Liver (tissue), 9 donors: ENCODE results near the gene ACE2. TPM values are rescaled to one million over a fixed set of nuclear protein-coding genes. Genes with fewer than 3 reads are reported as not detected.

ENCODE experiments used
- DNase-seq: peaks from one replicate; pipeline ENCODE4 v3.0.0-alpha.2; 2017; ENCODE audit warnings: low spot score
- H3K27ac ChIP-seq, 2 donors: one replicate each; pipeline ENCODE4 v1.7.0; 2013; ENCODE audit warnings: inconsistent platforms in 2 of 2, low read length in 2 of 2, control low read depth in 1 of 2, low read depth in 1 of 2, mild to moderate bottlenecking in 1 of 2
- H3K27me3 ChIP-seq, 4 donors: one replicate each; pipeline versions ENCODE4 v1.6.1 to v1.7.0; 2013; ENCODE audit warnings: low read length in 3 of 4, inconsistent platforms in 1 of 4, mild to moderate bottlenecking in 1 of 4, moderate library complexity in 1 of 4; ENCODE audit not compliant: control insufficient read depth in 4 of 4, insufficient read depth in 4 of 4
- H3K36me3 ChIP-seq, 4 donors: one replicate each; pipeline versions ENCODE4 v1.6.1 to v1.7.0; 2013; ENCODE audit warnings: low read length in 3 of 4, mild to moderate bottlenecking in 3 of 4, low read depth in 1 of 4, moderate library complexity in 1 of 4; ENCODE audit not compliant: control insufficient read depth in 4 of 4, insufficient read depth in 3 of 4
- H3K4me1 ChIP-seq, 4 donors: one replicate each; pipeline versions ENCODE4 v1.6.1 to v1.7.0; 2013; ENCODE audit warnings: low read length in 3 of 4, mild to moderate bottlenecking in 3 of 4, moderate library complexity in 1 of 4; ENCODE audit not compliant: control insufficient read depth in 4 of 4, insufficient read depth in 4 of 4
- H3K4me3 ChIP-seq, 3 donors: one replicate each; pipeline versions ENCODE4 v1.6.1 to v1.7.0; 2013; ENCODE audit warnings: low read length in 3 of 3, control low read depth in 1 of 3, low read depth in 1 of 3, mild to moderate bottlenecking in 1 of 3
- H3K9ac ChIP-seq, 2 donors: one replicate each; pipeline ENCODE4 v1.7.0; 2013; ENCODE audit warnings: low read length in 2 of 2, mild to moderate bottlenecking in 2 of 2, moderate library complexity in 2 of 2, control low read depth in 1 of 2, low read depth in 1 of 2
- H3K9me3 ChIP-seq, 4 donors: one replicate each; pipeline versions ENCODE4 v1.6.1 to v1.7.0; 2013; ENCODE audit warnings: low read length in 3 of 4; ENCODE audit not compliant: control insufficient read depth in 4 of 4
- CTCF ChIP-seq: fragments of 150-350 bp; IDR thresholded peaks from 2 replicates; pipeline ENCODE4 v1.5.1; 2017; ENCODE audit warnings: improper control_type of control experiment, low read depth, low read length; ENCODE audit not compliant: missing input control
- EGR1 ChIP-seq, 2 donors: IDR thresholded peaks; 2 replicates each; pipeline ENCODE4 v1.6.1; 2016 to 2018; ENCODE audit warnings: antibody characterized with exemption in 2 of 2, low read depth in 2 of 2
- FOXA1 ChIP-seq: IDR thresholded peaks from 2 replicates; pipeline ENCODE4 v1.6.1; 2016; ENCODE audit warnings: antibody characterized with exemption
- FOXA2 ChIP-seq: IDR thresholded peaks from 2 replicates; pipeline ENCODE4 v1.6.1; 2016; ENCODE audit warnings: antibody characterized with exemption
- GABPA ChIP-seq, 2 donors: IDR thresholded peaks in 1 of 2; conservative IDR thresholded peaks in 1 of 2; 2 replicates each; pipeline ENCODE4 v1.6.1; 2016; ENCODE audit warnings: antibody characterized with exemption in 2 of 2, mild to moderate bottlenecking in 1 of 2, moderate library complexity in 1 of 2
- HNF4A ChIP-seq, 2 donors: conservative IDR thresholded peaks; 2 replicates each; pipeline ENCODE4 v1.6.1; 2016; ENCODE audit warnings: antibody characterized with exemption in 2 of 2, mild to moderate bottlenecking in 2 of 2
- HNF4G ChIP-seq: IDR thresholded peaks from 2 replicates; pipeline ENCODE4 v1.6.1; 2016; ENCODE audit warnings: antibody characterized with exemption
- JUND ChIP-seq, 2 donors: IDR thresholded peaks; 2 replicates each; pipeline ENCODE4 v1.6.1; 2016; ENCODE audit warnings: antibody characterized with exemption in 2 of 2
- NR2F2 ChIP-seq: IDR thresholded peaks from 2 replicates; pipeline ENCODE4 v1.6.1; 2016; ENCODE audit warnings: antibody characterized with exemption
- RAD21 ChIP-seq, 2 donors: IDR thresholded peaks; 2 replicates each; pipeline ENCODE4 v1.6.1; 2016; ENCODE audit warnings: antibody characterized with exemption in 2 of 2, mild to moderate bottlenecking in 2 of 2
- TAF1 ChIP-seq: conservative IDR thresholded peaks from 2 replicates; pipeline ENCODE4 v1.6.1; 2016; ENCODE audit warnings: antibody characterized with exemption, mild to moderate bottlenecking
- YY1 ChIP-seq: IDR thresholded peaks from 2 replicates; pipeline ENCODE4 v1.6.1; 2016; ENCODE audit warnings: antibody characterized with exemption, mild to moderate bottlenecking
- WGBS: extraction: QIAGEN DNeasy Blood & Tissue Kit; methylation state at CpG from one replicate; pipeline ENCODE4 v1.1.7; 2013; 5-methylcytosine and 5-hydroxymethylcytosine counted together
- polyA plus RNA-seq, 2 donors: library from polyadenylated mRNA; stranded (reverse) in 1 of 2; unstranded in 1 of 2; fragments of 200-250 nt in 1 of 2; fragments of >200 nt in 1 of 2; fragmentation: Nextera tagmentation in 1 of 2; extraction: Ambion mirVana in 1 of 2; gene quantifications; one replicate each; pipeline versions ENCODE4 v1.2.1 to v1.2.3, GENCODE V29; 2013 to 2015
- total RNA-seq, 2 donors: library from RNA; depleted of rRNA; stranded (reverse); fragments of >200 nt; gene quantifications; one replicate each; pipeline ENCODE4 v1.2.3, GENCODE V29; 2014
- donor health status: healthy.
- donor health status: healthy.
- donor health status: healthy.
- donor health status: healthy.
- donor health status: healthy.

Gene ACE2
- total and polyA plus RNA-seq, 4 donors, result 0.33 to 4.1 (median 0.56) TPM

- H3K27ac ChIP-seq, result no peak overlapping the region
- no peaks in the 10 kb centered on the region for H3K4me1 ChIP-seq
- H3K9me3 ChIP-seq, result no peaks in the 10 kb centered on the region
- H3K9ac ChIP-seq, result no peak overlapping the region
- H3K36me3 ChIP-seq, result no peaks in the 10 kb centered on the region
- no peak overlapping the region for H3K4me3 ChIP-seq
- no peak for DNase-seq
- no peak for TF ChIP-seq YY1
- TF ChIP-seq HNF4A (conservative IDR thresholded peaks at IDR 0.05), result no peak
- TF ChIP-seq RAD21 (IDR thresholded peaks at IDR 0.05), result no peak
- TF ChIP-seq GABPA (IDR thresholded peaks at IDR 0.05 in 1 of 2, conservative IDR thresholded peaks at IDR 0.05 in 1 of 2), result no peak
- TF ChIP-seq FOXA2, result no peak
- no peak for TF ChIP-seq JUND (IDR thresholded peaks at IDR 0.05)
- peaks cover 0 to 2% (median 0%) of the 10 kb centered on the region in 4 donors for H3K27me3 ChIP-seq
Observed at GRCh38 chrX:15600049-15600448, 711 bp downstream of the ACE2 start.

GRCh38 chrX:15599461-15599860 lies 1.3 kb downstream of the ACE2 start:
- no peaks in the 10 kb centered on the region for H3K36me3 ChIP-seq
- no peaks in the 10 kb centered on the region for H3K4me1 ChIP-seq
- DNase-seq, result no peak
- TF ChIP-seq YY1 (no peak), NR2F2 (no peak), GABPA (IDR thresholded peaks at IDR 0.05 in 1 of 2, conservative IDR thresholded peaks at IDR 0.05 in 1 of 2) (no peak), RAD21 (IDR thresholded peaks at IDR 0.05) (no peak), HNF4A (conservative IDR thresholded peaks at IDR 0.05) (no peak), CTCF (no peak)
- no peak overlapping the region for H3K9ac ChIP-seq
- no peak overlapping the region for H3K4me3 ChIP-seq
- H3K27me3 ChIP-seq, result peaks cover 0 to 2% (median 0%) of the 10 kb centered on the region in 4 donors
- H3K27ac ChIP-seq, result no peak overlapping the region
- H3K9me3 ChIP-seq, result no peaks in the 10 kb centered on the region
- WGBS, result 95% methylated on average over 4 of the region's 4 CpGs

- Histone ChIP-seq H3K27me3 (no peaks in the 10 kb centered on the region), H3K4me3 (no peak overlapping the region), H3K9me3 (no peaks in the 10 kb centered on the region), H3K4me1 (no peaks in the 10 kb centered on the region), H3K36me3 (no peaks in the 10 kb centered on the region), H3K9ac (no peak overlapping the region), H3K27ac (no peak overlapping the region)
- 91% methylated on average over 3 of the region's 3 CpGs for WGBS
- DNase-seq, result no peak
- TF ChIP-seq EGR1 (IDR thresholded peaks at IDR 0.05; ENCODE audit: low read depth in 2 of 2), result no peak
- TF ChIP-seq HNF4A (conservative IDR thresholded peaks at IDR 0.05), result no peak
- no peak for TF ChIP-seq TAF1
- no peak for TF ChIP-seq FOXA1
- no peak for TF ChIP-seq HNF4G
Observed at GRCh38 chrX:15598026-15598425, 2.7 kb downstream of the ACE2 start.

GRCh38 chrX:15594371-15594770 lies 6.4 kb downstream of the ACE2 start:
- H3K9me3 ChIP-seq, result no peaks in the 10 kb centered on the region
- no peak overlapping the region for H3K9ac ChIP-seq
- no peaks in the 10 kb centered on the region for H3K36me3 ChIP-seq
- 54% methylated on average over 2 of the region's 2 CpGs for WGBS
- DNase-seq, result no peak
- TF ChIP-seq RAD21 (IDR thresholded peaks at IDR 0.05) (peak; percentile 24 to 54), HNF4G (no peak)
- H3K4me1 ChIP-seq, result no peaks in the 10 kb centered on the region
- no peak overlapping the region for H3K4me3 ChIP-seq
- no peaks in the 10 kb centered on the region for H3K27me3 ChIP-seq
- no peak overlapping the region for H3K27ac ChIP-seq
